ENCODE measurements around the gene NLK.
"Not testable (repeated sequence)": the region's sequence is repeated elsewhere in the genome, so short reads cannot be mapped to it uniquely, and the experiment has no call there.

NLK gene

GRCh38 chr17:28076144-28076543 is 33.7 kb downstream of the NLK start:
- no peak for TF ChIP-seq CTCF (IDR thresholded peaks at IDR 0.05; ENCODE audit: low read depth, low read length)
- DNase-seq (ENCODE audit: low read depth in 2 of 2): no peak
- H3K4me3 ChIP-seq (replicated peaks in 1 of 2; ENCODE audit: low read depth in 2 of 2, low read length in 2 of 2): no peak overlapping the region

- DNase-seq (ENCODE audit: low read depth in 2 of 2); H3K4me3 ChIP-seq (replicated peaks in 1 of 2; ENCODE audit: low read depth in 2 of 2, low read length in 2 of 2): not testable (repeated sequence)
These were observed 34.7 kb downstream of the NLK start for GRCh38 chr17:28077140-28077539.

GRCh38 chr17:28078341-28079229 is 36.1 kb downstream of the NLK start:
- no peak for TF ChIP-seq CTCF (IDR thresholded peaks at IDR 0.05; ENCODE audit: low read depth, low read length)
- peak; percentile 12 to 20 for DNase-seq (ENCODE audit: low read depth in 2 of 2)
- no peak overlapping the region for H3K4me3 ChIP-seq (replicated peaks in 1 of 2; ENCODE audit: low read depth in 2 of 2, low read length in 2 of 2)

GRCh38 chr17:28081467-28081866 is 39.0 kb downstream of the NLK start:
- no peak for DNase-seq (ENCODE audit: low read depth in 2 of 2)
- no peak for TF ChIP-seq CTCF (IDR thresholded peaks at IDR 0.05; ENCODE audit: low read depth, low read length)
- no peak overlapping the region for H3K4me3 ChIP-seq (replicated peaks in 1 of 2; ENCODE audit: low read depth in 2 of 2, low read length in 2 of 2)

- no peak for TF ChIP-seq CTCF (IDR thresholded peaks at IDR 0.05; ENCODE audit: low read depth, low read length)
- DNase-seq (ENCODE audit: low read depth in 2 of 2): no peak
- no peak overlapping the region for H3K4me3 ChIP-seq (replicated peaks in 1 of 2; ENCODE audit: low read depth in 2 of 2, low read length in 2 of 2)
These were observed 43.3 kb downstream of the NLK start for GRCh38 chr17:28085766-28086165.

- TF ChIP-seq CTCF (IDR thresholded peaks at IDR 0.05; ENCODE audit: low read depth, low read length): no peak
- peak; percentile 5 to 58 for DNase-seq (ENCODE audit: low read depth in 2 of 2)
- H3K4me3 ChIP-seq (replicated peaks in 1 of 2; ENCODE audit: low read depth in 2 of 2, low read length in 2 of 2): no peak overlapping the region
These were observed 44.0 kb downstream of the NLK start for GRCh38 chr17:28086519-28086918.

GRCh38 chr17:28087743-28088142 is 45.3 kb downstream of the NLK start:
- no peak for TF ChIP-seq CTCF (IDR thresholded peaks at IDR 0.05; ENCODE audit: low read depth, low read length)
- no peak for DNase-seq (ENCODE audit: low read depth in 2 of 2)
- H3K4me3 ChIP-seq (replicated peaks in 1 of 2; ENCODE audit: low read depth in 2 of 2, low read length in 2 of 2): no peak overlapping the region

All from cardiac fibroblast (primary cell).